Smooth muscle cell (in vitro differentiated cells): ENCODE measurements around the gene ADK. TPM values are rescaled to one million over a fixed set of nuclear protein-coding genes. Genes with fewer than 3 reads are reported as not detected.

ENCODE experiments used
- DNase-seq: peaks from one replicate; lab custom pipeline; 2025; ENCODE audit not compliant: unreplicated experiment; lab: John Stamatoyannopoulos, UW
- H2AFZ ChIP-seq: fragments of 200-600 bp; sonication (generic); 2 replicates; pipeline ENCODE4 v1.6.0; 2016; ENCODE audit warnings: antibody characterized with exemption, low read depth, mild to moderate bottlenecking
- H3F3A ChIP-seq: fragments of 200-600 bp; sonication (generic); 2 replicates; pipeline ENCODE4 v1.6.0; 2017; ENCODE audit warnings: antibody characterized with exemption, low read depth
- H3K27ac ChIP-seq: fragments of 200-600 bp; sonication (generic); 2 replicates; pipeline ENCODE4 v1.5.1; 2016; ENCODE audit warnings: low read depth, mild to moderate bottlenecking
- H3K27me3 ChIP-seq: fragments of 200-600 bp; sonication (generic); 2 replicates; pipeline ENCODE4 v1.6.1; 2016; ENCODE audit warnings: low read depth, mild to moderate bottlenecking
- H3K36me3 ChIP-seq: fragments of 200-600 bp; sonication (generic); 2 replicates; pipeline ENCODE4 v1.5.1; 2016; ENCODE audit warnings: low read depth
- H3K4me1 ChIP-seq: fragments of 200-600 bp; sonication (generic); 2 replicates; pipeline ENCODE4 v1.5.1; 2016; ENCODE audit warnings: low read depth
- H3K4me2 ChIP-seq: fragments of 200-600 bp; sonication (generic); 2 replicates; pipeline ENCODE4 v1.6.0; 2016; ENCODE audit warnings: mild to moderate bottlenecking
- H3K4me3 ChIP-seq: fragments of 200-600 bp; sonication (generic); 2 replicates; pipeline ENCODE4 v1.5.1; 2016; ENCODE audit warnings: mild to moderate bottlenecking
- H3K79me2 ChIP-seq: fragments of 200-600 bp; sonication (generic); 2 replicates; pipeline ENCODE4 v1.6.0; 2016; ENCODE audit warnings: low read depth, mild to moderate bottlenecking
- H3K9ac ChIP-seq: fragments of 200-600 bp; sonication (generic); 2 replicates; pipeline ENCODE4 v1.6.0; 2016; ENCODE audit warnings: low read depth
- H3K9me3 ChIP-seq: fragments of 200-600 bp; sonication (generic); replicated peaks from 2 replicates; pipeline ENCODE4 v1.5.1; 2016; ENCODE audit warnings: low read depth
- H4K20me1 ChIP-seq: fragments of 200-600 bp; sonication (generic); 2 replicates; pipeline ENCODE4 v1.6.0; 2016; ENCODE audit warnings: low read depth
- WGBS: methylation state at CpG from one replicate; pipeline ENCODE4 v1.1.7; 2016; ENCODE audit warnings: low lambda C conversion rate; 5-methylcytosine and 5-hydroxymethylcytosine counted together
- polyA plus RNA-seq: library from polyadenylated mRNA; unstranded; fragments of >200 nt; fragmentation: Nextera tagmentation; extraction: Ambion mirVana; gene quantifications from 2 replicates; pipeline ENCODE4 v1.2.1, GENCODE V29; 2016
- total RNA-seq: library from RNA; depleted of rRNA; stranded (reverse); fragments of >200 nt; gene quantifications from 2 replicates; pipeline ENCODE4 v1.2.3, GENCODE V29; 2014
- TF ChIP-seq, protein P1 (sequence below): fragments of 200-600 bp; sonication (generic); IDR thresholded peaks from 2 replicates; pipeline ENCODE4 v1.5.1; 2017; ENCODE audit warnings: borderline replicate concordance, mild to moderate bottlenecking, antibody characterized with exemption; ENCODE audit not compliant: insufficient read depth, poor library complexity, severe bottlenecking

The ADK gene
- total and polyA plus RNA-seq, 2 experiments from 2014 or later = 19.4 to 25.1 TPM

DNA sequence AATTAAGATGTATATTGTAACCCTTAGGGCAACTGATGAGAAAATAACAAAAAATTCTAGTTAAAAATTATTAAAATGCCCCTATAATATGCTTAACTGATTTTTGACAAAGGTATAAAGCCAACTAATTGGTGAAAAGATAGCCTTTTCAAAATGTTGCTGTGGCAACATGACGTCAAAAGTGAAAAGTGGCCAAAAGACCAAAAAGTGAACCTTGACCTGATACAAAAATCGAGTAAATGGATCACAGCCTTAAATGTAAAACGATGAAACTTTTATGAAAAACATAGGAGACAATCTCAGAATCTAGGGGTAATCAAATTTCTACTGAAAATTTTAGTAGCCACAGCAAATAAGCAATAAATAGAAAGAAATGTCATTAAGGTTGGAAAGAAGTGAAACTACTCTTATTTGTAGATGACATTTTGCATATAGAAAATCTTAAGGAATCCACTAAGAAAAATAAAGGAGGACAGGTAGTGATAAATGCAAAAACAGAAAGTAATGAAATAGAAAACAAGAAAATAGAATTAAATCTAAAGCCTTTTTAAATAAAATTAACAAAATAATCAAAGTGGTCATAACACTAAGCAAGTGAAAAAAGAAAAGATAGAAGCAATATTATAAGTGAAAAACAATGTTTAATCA, 285.6 kb downstream of the ADK start:
- no peak overlapping the region for H3K27ac ChIP-seq
- WGBS = 95% methylated on average over 3 of the region's 3 CpGs
- H3K9me3 ChIP-seq = no peaks in the 10 kb centered on the region
- no peak for DNase-seq
- no peak overlapping the region for H3K9ac ChIP-seq
- H4K20me1 ChIP-seq = peaks cover 11% of the 10 kb centered on the region
- H3K4me3 ChIP-seq = no peak overlapping the region
- no peaks in the 10 kb centered on the region for H3F3A ChIP-seq
- TF ChIP-seq, protein P1, sequence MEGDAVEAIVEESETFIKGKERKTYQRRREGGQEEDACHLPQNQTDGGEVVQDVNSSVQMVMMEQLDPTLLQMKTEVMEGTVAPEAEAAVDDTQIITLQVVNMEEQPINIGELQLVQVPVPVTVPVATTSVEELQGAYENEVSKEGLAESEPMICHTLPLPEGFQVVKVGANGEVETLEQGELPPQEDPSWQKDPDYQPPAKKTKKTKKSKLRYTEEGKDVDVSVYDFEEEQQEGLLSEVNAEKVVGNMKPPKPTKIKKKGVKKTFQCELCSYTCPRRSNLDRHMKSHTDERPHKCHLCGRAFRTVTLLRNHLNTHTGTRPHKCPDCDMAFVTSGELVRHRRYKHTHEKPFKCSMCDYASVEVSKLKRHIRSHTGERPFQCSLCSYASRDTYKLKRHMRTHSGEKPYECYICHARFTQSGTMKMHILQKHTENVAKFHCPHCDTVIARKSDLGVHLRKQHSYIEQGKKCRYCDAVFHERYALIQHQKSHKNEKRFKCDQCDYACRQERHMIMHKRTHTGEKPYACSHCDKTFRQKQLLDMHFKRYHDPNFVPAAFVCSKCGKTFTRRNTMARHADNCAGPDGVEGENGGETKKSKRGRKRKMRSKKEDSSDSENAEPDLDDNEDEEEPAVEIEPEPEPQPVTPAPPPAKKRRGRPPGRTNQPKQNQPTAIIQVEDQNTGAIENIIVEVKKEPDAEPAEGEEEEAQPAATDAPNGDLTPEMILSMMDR = no peak
- peaks cover 16% of the 10 kb centered on the region for H3K4me1 ChIP-seq
- no peak overlapping the region for H3K4me2 ChIP-seq
- H3K79me2 ChIP-seq = no peaks in the 10 kb centered on the region
- H3K27me3 ChIP-seq = no peaks in the 10 kb centered on the region
- no peak overlapping the region for H2AFZ ChIP-seq
- H3K36me3 ChIP-seq = no peaks in the 10 kb centered on the region

DNA sequence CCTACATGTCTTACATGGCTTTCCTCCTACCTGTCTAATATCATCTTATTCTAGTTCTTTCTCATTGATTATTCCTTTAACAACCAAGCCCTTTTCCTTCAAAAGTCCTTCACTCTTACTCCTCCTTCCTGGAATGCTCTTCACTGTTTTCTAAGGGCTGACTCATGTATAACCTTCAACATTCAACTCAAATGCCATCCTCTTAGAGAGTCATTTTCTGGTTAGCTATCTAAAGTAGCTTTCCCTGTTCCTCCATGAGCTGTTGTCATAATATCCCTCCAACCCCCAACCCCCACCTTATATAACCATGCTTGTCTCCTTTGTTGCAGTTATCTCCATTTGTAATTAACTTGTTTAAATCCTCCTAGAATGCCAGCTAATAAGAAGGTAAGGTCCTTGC, 286.8 kb downstream of the ADK start:
- H2AFZ ChIP-seq = no peak overlapping the region
- H3K27me3 ChIP-seq = no peaks in the 10 kb centered on the region
- H3F3A ChIP-seq = no peaks in the 10 kb centered on the region
- H3K79me2 ChIP-seq = no peaks in the 10 kb centered on the region
- H3K9ac ChIP-seq = no peak overlapping the region
- peak overlapping the region; percentile 5 for H3K4me2 ChIP-seq
- no peaks in the 10 kb centered on the region for H3K9me3 ChIP-seq
- H3K36me3 ChIP-seq = no peaks in the 10 kb centered on the region
- no peak overlapping the region for H3K27ac ChIP-seq
- peaks cover 11% of the 10 kb centered on the region for H4K20me1 ChIP-seq
- H3K4me1 ChIP-seq = peaks cover 15% of the 10 kb centered on the region
- TF ChIP-seq, protein P1 = no peak
- no peak overlapping the region for H3K4me3 ChIP-seq
- DNase-seq = no peak

DNA sequence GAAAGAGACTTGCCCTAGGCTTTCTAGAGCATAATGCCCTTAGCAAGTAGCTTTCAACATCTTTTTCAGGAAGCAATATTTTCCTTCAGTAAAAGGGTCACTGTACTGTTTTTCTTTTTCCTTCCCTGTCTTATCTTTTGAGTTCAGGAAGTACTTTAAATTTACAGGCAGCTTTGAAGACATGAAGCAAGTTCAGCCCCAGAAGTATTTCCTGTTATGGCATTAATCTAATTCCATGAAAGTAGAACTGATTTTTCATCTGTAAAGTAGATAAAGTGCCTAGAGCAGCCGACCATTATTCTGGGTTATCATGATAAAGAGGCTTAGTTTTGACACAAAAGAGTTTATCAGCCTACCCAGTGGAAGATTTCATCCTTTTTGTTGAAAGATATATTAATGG, 288.2 kb downstream of the ADK start:
- no peak overlapping the region for H3K4me3 ChIP-seq
- 18% methylated on average over 1 of the region's 1 CpG for WGBS
- no peaks in the 10 kb centered on the region for H3K9me3 ChIP-seq
- H3K36me3 ChIP-seq = no peaks in the 10 kb centered on the region
- TF ChIP-seq, protein P1 = no peak
- peak overlapping the region; percentile 40 for H3K4me2 ChIP-seq
- H3K9ac ChIP-seq = no peak overlapping the region
- H3K79me2 ChIP-seq = no peaks in the 10 kb centered on the region
- H3K27ac ChIP-seq = no peak overlapping the region
- no peak overlapping the region for H2AFZ ChIP-seq
- DNase-seq = no peak
- no peaks in the 10 kb centered on the region for H3F3A ChIP-seq
- H4K20me1 ChIP-seq = no peaks in the 10 kb centered on the region
- peaks cover 5% of the 10 kb centered on the region for H3K4me1 ChIP-seq
- H3K27me3 ChIP-seq = no peaks in the 10 kb centered on the region

DNA sequence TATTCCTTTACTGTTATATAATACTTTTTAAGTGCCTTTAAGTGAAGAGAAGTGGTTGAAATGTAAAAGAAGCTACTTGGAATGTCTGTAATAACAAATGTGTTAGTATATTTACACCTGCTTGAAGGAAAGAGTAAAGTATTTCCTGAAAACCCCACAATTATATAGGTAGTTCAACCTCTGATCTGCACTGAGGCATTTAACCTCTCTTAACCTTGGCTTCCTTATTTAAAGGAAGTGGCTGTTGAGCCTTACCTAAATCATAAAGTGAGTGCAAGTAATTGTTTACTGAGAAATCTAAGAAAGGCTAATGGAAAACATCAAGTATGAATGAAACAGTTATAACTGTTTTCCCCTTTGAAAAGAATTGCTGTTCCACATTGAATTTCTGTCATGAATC, 294.5 kb downstream of the ADK start:
- TF ChIP-seq, protein P1 = no peak
- Histone ChIP-seq H3K9ac (no peak overlapping the region), H3K9me3 (no peaks in the 10 kb centered on the region), H2AFZ (no peak overlapping the region), H4K20me1 (no peaks in the 10 kb centered on the region), H3K36me3 (no peaks in the 10 kb centered on the region), H3F3A (no peaks in the 10 kb centered on the region), H3K27me3 (no peaks in the 10 kb centered on the region), H3K79me2 (no peaks in the 10 kb centered on the region), H3K4me1 (no peaks in the 10 kb centered on the region), H3K4me3 (no peak overlapping the region), H3K27ac (no peak overlapping the region), H3K4me2 (no peak overlapping the region)
- DNase-seq = no peak
